Neural crest cell (in vitro differentiated cells): ENCODE measurements around the gene CAPZB. TPM values are rescaled to one million over a fixed set of nuclear protein-coding genes. Genes with fewer than 3 reads are reported as not detected.

Experiments
- DNase-seq: peaks from one replicate; pipeline ENCODE4 v3.0.0; 2021; ENCODE audit warnings: low read depth, mixed read lengths, low spot score
- H3K27ac Mint-ChIP-seq: one replicate; pipeline ENCODE4 v1.8.0; 2021; ENCODE audit warnings: mild to moderate bottlenecking, mixed read lengths; ENCODE audit not compliant: unreplicated experiment
- H3K27me3 Mint-ChIP-seq: 2 replicates; pipeline ENCODE4 v1.8.0; 2021; ENCODE audit warnings: low read depth, mild to moderate bottlenecking, mixed read lengths
- H3K36me3 Mint-ChIP-seq: 2 replicates; pipeline ENCODE4 v1.8.0; 2021; ENCODE audit warnings: low read depth, mild to moderate bottlenecking, mixed read lengths
- H3K4me1 Mint-ChIP-seq: 2 replicates; pipeline ENCODE4 v1.8.0; 2021; ENCODE audit warnings: mixed read lengths
- H3K4me3 Mint-ChIP-seq: one replicate; pipeline ENCODE4 v1.8.0; 2021; ENCODE audit warnings: mild to moderate bottlenecking, mixed read lengths
- H3K9me3 Mint-ChIP-seq: 2 replicates; pipeline ENCODE4 v1.8.0; 2021; ENCODE audit warnings: mixed read lengths
- CTCF ChIP-seq: fragments of 200-600 bp; sonication (generic); conservative IDR thresholded peaks from 2 replicates; pipeline ENCODE4 v1.5.0; 2021; ENCODE audit warnings: antibody characterized with exemption, mild to moderate bottlenecking
- total RNA-seq: library from RNA; stranded (reverse); gene quantifications from 2 replicates; pipeline ENCODE4 v1.2.1, GENCODE V29; 2021

The CAPZB gene
- total RNA-seq, 1 donor from 2014 or later: 256 TPM

DNA sequence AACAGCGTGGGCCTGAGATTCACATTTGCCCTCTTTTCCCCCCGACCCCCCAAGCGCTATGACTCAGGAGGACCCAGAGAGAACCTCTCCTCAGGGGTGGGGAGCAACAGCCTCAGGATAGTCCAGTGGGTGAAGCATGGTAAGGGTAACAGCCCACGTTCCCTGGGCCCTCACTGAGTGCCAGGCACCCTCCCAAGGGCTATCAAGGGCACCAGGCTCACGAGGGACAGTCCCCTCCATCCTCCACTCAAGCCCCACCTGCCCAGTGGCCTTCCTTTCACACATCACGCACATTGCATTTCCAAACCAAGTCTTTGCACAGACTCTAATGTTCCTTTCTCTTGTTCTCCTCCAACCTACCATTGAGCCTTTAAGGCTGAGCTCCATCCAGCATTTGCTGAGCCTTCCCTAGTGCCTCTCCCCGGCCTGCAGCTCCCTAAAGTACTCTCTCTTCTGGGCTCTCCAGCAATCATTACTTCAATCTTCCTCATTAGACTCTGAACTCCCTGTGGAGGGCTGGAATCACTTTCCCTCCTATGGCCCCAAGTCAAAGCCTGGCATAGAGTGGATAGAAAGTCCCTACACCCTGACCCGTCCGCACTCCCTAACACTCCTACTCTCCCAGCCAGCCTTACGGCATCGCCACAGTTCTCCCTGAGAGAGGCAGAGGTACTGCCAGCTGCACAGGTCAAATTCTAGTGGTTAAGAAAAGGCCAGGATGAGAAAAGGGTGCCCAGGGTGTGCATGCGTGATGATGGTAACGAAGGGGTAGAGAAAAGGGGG is 174.4 kb downstream of the CAPZB start:
- Mint-ChIP-seq H3K27ac (peak overlapping the region; percentile 46), H3K4me1 (peaks cover 38% of the 10 kb centered on the region), H3K27me3 (no peaks in the 10 kb centered on the region), H3K36me3 (peaks cover 3% of the 10 kb centered on the region), H3K4me3 (peak overlapping the region; percentile 93), H3K9me3 (no peaks in the 10 kb centered on the region)
- TF ChIP-seq CTCF: no peak
- DNase-seq: no peak

DNA sequence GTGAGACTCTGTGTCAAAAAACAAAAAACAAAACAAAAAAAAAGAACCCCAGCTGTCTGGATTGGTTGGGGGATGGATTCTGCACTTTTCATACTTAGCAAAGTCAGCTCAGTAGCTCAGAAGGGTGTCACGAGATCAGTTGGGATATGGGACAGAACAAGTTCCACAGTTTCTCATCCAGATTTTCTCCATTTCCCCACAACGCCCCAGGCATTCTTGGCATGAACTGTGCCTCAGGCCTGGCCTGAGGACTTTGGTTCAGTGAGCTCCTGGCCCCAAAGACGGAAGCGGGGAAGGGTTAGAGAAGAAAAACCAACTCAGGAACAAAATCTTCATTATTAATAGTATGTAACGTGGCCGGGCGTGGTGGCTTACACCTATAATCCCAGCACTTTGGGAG is 175.3 kb downstream of the CAPZB start:
- no peak for TF ChIP-seq CTCF
- Mint-ChIP-seq H3K4me3 (peak overlapping the region; percentile 93), H3K4me1 (peaks cover 35% of the 10 kb centered on the region), H3K27me3 (no peaks in the 10 kb centered on the region), H3K36me3 (peaks cover 7% of the 10 kb centered on the region), H3K27ac (no peak overlapping the region), H3K9me3 (no peaks in the 10 kb centered on the region)
- DNase-seq: no peak

DNA sequence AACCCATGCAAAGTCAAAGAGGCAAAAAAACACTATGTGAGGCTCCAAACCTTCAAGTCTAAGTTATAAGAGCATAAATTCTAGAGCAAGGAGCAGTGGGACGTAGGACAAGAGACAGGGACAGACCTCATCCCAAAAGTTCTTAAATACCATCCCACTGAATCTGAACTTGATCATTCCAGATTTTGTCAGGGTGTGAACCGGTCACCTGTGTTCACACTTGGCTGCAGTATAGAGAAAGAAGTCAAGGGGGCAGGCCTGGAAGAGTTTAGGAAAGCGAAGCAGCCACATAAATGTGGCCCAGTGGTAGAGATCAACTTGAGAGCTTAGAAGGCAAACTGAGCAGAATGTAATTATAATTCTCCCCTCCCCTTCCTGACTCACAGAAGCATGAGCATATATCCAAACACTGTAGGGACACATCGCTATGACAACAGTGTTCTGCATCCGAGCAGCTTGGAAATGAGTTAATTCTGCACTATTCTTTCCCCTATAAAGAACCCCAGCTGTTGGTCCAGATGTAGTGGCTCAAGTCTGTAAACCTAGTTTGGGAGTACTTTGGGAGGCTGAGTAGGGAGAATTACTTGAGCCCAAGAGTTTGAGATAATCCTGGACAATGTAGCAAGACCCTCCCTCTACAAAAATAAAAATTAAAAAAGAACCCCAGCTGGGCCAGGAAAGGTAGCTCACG is 176.1 kb downstream of the CAPZB start:
- Mint-ChIP-seq H3K27me3 (no peaks in the 10 kb centered on the region), H3K4me3 (peak overlapping the region; percentile 78), H3K9me3 (no peaks in the 10 kb centered on the region), H3K4me1 (peaks cover 35% of the 10 kb centered on the region), H3K27ac (no peak overlapping the region), H3K36me3 (peaks cover 9% of the 10 kb centered on the region)
- no peak for DNase-seq
- TF ChIP-seq CTCF: no peak

- no peaks in the 10 kb centered on the region for H3K9me3 Mint-ChIP-seq
- TF ChIP-seq CTCF: no peak
- H3K27me3 Mint-ChIP-seq: no peaks in the 10 kb centered on the region
- peaks cover 12% of the 10 kb centered on the region for H3K36me3 Mint-ChIP-seq
- peaks cover 32% of the 10 kb centered on the region for H3K4me1 Mint-ChIP-seq
- H3K4me3 Mint-ChIP-seq: peak overlapping the region; percentile 78
- no peak overlapping the region for H3K27ac Mint-ChIP-seq
- no peak for DNase-seq
Observed at GRCh38 chr1:19308509-19308907, 176.8 kb downstream of the CAPZB start.

DNA sequence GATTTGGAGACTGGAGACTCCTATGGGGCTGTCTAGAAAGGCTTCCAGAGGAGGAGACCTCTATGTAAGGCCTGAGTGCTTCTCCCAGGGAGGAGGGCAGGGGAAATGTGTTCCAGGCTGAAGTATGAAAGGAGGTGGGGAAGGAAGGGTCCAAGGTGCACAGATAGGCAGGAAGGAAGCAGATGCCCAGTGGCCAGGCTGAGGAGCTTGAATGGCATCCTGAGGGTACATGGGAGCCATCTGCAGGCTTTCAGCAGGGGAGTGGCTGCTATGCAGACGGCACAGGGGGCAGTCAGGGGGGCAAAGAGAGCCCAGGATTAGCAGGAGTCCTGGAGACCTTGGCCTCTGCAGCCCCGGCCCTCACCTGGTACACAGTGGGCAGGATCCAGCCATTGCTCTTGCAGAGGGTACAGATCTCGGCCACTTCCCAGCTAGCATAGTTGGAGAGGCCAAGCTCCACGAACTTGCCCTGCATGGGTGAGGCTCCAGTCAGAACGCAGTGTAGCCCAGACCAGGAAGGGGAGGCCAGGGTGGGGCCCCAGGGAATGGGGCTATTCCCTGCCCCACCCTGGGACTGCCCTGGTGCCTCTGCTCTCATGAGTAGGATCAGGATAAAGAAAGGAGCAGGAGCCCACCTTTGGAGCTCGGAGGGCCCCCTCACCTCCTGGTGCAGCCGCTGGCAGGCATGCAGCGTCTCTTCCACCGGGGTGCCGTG is 177.4 kb downstream of the CAPZB start:
- Mint-ChIP-seq H3K9me3 (no peaks in the 10 kb centered on the region), H3K27ac (no peak overlapping the region), H3K4me1 (peaks cover 27% of the 10 kb centered on the region), H3K36me3 (peaks cover 16% of the 10 kb centered on the region), H3K27me3 (no peaks in the 10 kb centered on the region), H3K4me3 (peak overlapping the region; percentile 78)
- TF ChIP-seq CTCF: no peak
- DNase-seq: no peak
